ENCODE data around the gene FHDC1.

The FHDC1 gene

DNA sequence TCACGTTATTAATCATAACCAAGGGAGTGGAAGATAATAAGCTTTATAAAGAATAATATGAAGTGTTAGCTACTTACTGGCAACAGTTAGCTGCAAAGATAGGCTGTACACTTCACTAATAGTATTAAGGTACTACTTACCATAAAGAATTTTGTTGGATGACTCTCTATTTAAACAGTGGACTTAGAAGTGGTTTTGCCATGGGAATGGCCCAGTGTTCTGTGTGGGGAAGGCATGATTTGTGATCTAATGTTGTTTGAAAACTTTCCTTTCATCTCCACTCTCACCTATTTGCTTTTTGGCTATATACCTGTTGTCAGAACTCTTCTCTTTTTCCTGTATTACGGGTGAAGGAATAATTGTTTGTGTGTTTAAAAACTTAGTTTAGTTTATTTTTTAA, 23.0 kb downstream of the FHDC1 start:
- no peak for DNase-seq

DNA sequence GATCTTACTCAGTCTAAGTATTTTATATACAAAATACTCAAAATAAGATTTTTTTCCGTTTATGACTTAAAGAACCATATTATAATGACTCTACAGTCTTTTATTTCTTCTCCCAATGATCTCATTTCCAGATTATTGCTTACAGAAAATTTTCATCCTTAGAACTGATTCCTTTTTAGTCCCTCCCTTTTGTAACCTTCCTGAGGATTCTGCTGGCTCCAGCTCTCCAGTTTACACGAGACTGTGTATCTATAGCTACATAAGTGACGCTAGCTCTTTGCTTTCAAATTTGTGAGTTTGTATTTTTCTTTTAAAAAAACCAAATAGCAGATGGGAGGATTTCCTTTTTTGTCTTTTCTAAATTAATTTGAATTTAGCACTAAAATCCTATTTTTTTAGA, 24.0 kb downstream of the FHDC1 start:
- no peak for DNase-seq

DNA sequence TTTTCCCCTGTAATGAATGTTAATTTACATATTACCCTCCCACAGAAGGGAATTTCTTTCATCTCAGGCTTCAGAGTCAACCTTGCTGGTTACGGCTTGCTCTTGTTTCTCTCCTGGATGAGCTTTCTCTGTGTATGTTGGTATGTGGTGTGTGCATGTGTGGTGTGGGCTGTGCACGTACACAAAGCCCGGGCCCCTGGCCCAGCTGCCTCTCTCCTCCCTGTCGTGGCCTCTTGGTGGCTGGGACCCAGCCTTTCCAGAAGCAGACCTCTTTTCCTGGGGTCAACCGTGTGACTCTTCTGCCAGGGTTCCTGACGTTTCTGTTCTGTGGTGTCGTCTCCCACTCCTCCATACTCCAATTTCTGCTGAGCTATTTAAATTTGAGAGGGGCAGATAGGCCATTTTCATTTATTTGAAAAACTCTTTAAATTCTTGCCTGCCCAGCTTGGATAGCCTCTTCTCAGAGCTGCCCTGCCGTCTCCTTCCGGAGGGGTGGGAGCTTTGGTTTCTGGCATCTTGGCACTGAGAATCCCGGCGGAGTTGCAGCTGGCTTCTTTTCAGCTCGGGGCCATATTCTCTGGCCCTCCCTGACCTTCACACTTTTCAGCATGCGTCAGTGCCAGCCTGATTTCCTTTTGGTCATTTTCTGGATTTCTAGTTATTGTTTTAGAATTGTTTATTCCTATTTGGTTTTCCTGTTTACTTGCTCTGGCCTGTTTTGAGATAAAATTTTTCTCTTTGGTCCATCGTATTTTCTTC, 25.1 kb downstream of the FHDC1 start:
- DNase-seq: no peak

DNA sequence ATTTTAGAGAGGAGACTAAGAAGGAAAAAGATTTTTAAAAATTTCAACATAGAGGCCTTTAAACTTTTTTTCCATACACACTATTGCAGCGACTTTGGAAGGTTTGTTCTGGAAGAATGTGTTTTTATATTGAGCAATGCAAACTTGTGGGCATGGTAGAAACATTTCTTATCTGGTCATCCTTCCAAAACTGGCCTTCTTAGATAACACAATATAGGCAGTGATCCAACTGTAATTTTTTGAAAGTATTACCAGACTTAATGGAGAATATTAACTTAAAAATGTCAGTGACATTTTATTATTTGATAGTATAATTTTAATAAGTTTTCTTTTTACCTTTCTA, 25.6 kb downstream of the FHDC1 start:
- DNase-seq: no peak

DNA sequence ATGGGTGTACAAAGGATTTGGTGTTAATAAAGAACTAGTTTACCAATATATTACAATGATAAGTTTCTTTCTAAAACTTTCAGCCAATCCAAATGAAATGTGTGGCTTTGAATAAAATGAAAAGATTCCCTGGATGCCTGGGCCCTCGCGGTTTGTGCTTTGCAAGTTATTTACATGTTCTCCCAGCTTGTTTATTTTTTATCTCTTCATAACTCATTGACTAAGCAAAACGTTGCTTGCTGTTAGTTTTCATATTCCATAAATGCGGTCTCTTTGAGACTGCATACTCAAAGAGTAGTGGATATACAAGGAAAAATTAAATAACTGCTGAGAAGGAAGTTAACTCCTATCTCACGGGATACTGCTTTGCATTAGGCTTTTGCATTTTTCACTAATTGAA, 26.0 kb downstream of the FHDC1 start:
- no peak for DNase-seq

DNA sequence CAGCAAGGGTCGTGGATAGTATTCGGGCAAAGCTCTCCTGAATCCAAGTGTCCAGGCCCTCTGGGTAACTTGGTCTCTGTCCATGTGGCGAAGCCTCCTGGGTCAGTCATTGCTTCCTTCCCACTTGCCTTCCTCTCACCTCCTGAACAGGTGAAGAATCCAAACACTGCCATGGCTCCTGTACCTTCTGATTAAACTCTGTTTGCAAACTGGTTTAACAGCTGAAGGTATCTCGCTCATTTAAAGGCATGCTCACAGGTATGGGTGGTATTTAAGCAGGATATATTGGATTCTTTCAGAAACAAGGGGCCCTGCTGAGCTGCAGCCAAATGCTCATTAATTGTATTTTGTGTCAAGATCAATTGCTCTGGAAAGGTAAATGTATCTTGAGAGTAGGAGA, 28.2 kb downstream of the FHDC1 start:
- DNase-seq: no peak

DNA sequence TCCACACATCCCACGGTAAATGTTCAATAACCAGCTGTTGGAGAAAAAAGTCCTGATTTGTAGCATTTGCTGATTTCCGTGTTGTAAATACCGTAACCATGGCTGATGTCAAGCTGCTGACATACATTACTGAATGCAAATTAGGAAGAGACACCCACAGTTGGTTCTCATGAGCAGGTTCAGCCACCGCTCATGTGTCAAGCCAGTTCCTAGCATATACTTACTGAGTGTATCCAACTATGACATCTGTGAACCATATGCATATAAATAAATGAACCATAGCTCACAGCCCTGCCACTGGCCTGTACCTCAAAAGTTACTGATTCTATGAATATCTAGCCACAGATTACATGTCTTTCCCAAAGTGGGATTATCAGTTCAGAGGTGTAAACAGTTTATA, 29.5 kb downstream of the FHDC1 start:
- DNase-seq: no peak

DNA sequence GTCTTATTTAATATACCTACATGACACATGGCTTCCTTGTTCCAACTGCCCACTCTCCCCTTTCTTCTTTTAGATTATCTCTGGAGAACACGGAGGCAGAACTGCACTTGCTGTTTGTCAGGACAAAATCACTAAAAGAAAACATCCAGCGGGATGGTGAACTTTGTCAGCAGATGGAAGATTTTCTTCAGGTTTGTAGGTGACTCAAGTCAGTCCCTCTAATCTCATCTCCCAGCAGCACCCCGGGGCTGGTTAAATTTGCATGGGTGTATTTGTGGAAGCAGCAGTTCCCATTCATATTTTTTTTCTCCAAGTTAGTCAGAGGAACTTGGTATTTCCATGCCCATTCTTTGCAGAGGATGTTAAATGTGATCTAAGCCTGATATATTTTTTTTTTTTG, 31.8 kb downstream of the FHDC1 start:
- DNase-seq: no peak

DNA sequence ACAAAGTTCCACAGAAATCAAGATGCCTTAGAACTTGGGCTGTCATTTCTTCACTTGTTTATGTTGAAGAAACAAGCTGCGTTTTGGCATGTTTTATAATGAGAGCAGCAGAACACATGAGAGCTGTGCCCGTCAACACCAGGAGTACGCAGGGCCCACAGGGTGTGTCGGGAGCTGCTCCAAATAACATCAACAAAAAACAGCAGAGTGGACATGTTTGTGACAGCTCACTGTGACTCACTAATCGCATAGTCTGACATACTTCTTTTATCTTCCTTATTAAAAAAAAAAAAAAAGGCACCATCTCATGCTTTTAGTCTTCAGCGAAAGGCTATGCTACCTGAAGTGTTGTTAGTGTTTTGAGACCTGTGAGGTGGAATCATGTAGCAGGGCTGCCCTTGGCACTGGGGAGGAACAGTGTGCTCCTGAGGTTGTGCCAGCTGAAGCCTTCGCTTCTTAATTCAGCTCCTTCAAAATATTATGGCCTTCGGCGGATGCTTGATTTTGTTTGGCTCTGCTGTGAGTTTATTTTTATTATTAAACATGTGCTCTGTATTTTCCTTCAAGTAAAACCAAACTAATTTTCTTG, 32.8 kb downstream of the FHDC1 start:
- DNase-seq: no peak

DNA sequence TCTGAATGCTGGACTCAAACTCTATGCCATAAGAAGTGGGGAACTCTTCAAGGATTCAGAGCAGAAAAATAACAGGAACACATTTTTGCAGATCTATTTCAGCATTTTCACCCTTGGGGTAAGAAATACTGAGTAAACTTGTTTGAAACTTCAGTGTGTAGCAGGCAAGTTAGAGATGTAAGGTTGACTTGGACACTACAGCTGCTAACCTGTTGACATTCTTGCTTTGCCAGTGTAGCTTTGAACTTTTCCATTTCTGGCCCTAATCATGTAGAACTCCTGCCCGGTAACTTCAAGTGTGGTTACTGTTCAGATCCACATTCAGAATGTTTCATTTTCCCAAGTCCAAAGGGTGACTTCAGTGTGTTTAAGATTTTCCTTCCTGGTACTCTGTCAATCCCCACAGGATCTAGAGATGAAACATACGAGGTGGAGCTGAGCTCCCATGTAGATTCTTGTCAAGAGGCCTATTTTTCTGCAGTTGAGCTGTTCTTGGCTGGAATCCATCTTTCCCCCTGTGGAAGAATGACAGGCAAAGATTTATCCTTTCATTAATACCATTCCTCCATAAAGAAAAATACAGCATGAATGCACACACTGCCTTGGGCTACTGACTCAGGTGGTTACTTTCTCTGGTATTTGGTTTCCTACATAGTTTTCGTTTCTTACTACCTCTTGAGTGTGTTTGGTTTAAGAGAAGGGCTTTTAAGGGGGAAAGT, 34.1 kb downstream of the FHDC1 start:
- DNase-seq: no peak

DNA sequence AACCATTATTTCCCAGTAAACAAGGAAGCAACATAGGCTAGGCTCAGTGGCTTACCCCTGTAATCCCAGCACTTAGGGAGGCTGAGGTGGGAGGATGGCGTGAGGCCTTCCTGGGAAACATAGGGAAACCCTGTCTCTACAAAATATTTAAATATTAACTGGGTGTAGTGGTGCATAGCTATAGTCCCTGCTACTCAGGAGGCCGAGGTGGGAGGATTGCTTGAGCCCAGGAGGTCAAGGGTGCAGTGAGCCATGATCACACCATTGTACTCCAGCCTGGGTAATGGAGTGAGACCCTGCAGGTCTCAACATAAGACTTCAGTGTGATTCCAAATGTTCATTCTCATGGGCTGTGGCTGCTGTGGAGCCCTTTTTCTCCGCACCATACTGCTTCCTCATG, 34.9 kb downstream of the FHDC1 start:
- DNase-seq: no peak

DNA sequence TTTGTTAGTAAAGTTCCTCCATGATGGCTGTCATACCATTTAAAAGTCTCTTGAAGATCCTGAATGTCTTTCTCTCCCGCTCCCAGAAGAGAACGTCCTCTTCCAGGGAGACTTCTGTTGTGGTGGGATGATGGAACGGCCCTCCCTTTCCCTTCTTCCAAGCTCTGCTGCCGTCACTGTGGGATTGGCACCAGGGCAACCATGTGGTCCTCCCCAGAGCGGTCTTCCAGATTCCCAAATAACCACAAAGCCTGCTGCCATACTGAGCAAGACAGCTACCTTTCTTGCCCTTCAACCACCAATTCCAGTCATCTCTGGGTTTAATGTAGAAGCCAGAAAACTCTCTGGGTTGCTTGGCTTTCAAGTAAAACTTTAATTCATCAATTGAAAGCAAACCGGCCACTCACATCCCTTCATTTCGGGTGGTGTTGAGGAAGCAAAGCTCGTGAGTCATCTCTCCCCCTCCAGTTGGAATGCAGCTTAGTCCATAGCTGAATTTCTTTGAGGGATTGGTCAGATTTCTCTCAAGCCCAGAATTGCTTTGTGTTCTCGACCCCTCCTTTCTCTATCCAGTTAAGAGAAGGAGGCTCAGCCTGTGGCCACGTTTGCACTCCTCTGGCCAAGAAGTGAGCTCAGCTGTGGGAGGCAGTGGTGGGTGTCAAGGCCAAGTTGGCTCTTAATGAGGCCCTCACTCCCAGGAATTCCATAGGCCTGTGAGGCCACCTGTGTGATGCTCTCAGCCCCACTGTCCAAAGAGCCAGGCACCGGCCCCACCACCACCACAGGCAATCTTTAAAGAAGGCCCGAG, 36.9 kb downstream of the FHDC1 start:
- DNase-seq: no peak

DNA sequence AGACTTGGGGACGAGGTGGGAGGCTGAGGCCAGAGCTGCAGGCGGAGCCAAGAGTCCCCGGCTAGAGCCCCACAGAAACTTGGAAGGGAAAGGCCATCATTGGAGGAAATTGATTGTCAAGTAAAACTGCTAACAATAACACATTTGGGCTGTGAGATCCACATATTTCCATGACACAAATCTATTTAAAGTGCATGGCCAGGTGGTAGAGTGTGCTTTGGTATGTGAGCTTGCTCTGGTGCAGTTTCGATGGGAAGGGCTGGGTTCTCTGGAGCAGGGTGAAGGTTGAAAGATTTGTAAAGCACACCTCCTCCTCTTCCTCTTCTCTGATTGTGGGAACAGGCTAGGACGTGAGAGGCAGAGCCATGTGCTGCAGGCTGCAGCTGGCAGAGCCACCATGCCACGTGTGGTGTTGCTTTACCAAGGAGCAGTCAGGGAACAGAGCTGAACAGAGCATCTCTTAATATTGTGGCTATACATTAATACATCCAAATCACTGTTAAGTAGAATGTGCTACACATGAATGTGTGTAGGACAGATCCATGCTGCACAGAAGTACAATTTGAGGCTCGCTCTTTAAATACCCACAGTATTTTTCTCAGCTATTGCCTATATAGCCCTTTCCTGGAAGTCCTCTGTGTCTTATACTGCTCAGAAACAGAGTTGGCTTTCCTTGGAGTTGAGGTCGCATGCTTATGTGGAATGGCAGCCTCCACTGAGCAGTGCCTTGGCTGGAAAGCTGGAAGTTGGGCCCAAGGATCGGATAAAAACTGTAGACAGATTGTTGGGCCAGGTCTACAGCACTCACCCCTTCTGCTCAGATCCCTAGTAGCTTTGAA, 37.7 kb downstream of the FHDC1 start:
- no peak for DNase-seq

DNA sequence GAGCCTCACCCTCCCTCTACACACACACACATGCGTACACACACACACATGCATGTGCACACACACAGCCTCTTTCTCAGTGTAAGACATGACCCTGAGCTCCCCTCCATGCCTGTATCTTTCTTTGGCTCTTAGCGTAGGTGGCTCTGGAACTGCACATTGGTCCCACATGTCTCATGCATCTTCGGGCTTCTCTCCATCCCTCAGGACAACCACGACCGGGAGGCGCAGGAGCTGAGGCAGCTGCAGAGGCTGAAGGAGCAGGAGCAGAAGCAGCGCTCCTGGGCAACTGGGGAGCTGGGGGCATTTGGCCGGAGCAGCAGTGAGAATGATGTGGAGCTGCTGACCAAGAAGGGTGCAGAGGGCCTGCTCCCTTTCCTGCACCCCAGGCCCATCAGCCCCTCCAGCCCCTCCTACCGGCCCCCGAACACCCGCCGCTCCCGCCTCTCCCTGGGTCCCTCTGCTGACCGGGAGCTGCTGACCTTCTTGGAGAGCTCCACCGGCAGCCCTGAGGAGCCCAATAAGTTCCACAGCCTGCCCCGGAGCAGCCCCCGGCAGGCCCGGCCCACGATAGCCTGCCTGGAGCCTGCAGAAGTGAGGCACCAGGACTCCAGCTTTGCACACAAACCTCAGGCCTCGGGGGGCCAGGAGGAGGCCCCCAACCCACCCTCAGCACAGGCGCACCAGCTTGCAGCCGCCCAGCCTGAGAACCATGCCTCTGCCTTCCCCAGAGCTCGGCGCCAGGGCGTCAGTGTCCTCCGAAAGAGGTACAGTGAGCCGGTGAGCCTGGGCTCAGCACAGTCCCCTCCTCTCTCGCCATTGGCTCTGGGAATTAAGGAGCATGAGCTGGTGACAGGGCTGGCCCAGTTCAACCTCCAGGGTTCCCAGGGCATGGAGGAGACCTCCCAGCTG, 38.6 kb downstream of the FHDC1 start:
- DNase-seq: no peak

DNA sequence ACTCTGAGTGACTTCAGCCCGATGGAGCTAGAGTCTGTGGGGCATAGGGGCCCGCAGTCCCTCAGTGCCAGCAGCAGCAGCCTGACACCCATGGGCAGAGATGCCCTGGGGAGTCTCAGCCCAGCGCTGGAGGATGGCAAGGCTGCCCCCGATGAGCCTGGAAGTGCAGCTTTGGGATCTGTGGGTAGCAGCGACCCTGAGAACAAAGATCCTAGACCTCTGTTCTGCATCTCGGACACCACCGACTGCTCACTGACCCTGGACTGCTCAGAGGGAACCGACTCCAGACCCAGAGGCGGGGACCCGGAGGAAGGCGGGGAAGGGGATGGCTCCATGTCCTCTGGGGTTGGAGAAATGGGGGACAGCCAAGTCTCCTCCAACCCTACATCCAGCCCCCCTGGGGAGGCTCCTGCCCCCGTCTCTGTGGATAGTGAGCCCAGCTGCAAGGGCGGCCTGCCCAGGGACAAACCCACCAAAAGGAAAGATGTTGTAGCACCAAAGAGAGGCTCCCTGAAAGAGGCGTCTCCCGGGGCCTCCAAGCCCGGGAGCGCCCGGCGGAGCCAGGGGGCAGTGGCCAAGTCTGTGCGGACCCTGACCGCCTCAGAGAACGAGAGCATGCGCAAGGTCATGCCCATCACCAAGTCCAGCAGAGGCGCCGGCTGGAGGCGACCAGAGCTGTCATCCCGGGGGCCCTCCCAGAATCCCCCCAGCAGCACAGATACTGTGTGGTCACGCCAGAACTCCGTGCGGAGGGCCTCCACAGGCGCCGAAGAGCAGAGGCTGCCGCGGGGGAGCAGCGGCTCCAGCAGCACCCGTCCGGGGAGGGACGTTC, 39.5 kb downstream of the FHDC1 start:
- DNase-seq: no peak

DNA sequence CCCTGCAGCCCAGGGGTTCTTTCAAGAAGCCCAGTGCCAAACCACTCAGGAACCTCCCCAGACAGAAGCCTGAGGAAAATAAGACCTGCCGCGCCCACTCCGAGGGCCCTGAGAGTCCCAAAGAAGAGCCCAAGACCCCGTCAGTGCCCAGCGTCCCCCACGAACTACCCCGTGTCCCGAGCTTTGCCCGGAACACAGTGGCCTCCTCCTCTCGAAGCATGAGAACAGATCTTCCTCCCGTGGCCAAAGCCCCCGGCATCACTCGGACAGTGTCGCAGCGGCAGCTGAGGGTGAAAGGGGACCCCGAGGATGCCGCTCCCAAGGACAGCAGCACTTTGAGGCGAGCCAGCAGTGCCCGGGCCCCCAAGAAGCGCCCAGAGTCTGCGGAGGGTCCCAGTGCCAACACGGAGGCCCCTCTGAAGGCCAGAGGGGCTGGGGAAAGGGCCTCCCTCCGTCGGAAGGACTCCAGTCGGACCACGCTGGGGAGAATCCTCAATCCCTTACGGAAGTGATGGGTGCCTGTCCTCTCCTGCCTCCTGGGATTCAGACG, 40.2 kb downstream of the FHDC1 start:
- no peak for DNase-seq

DNA sequence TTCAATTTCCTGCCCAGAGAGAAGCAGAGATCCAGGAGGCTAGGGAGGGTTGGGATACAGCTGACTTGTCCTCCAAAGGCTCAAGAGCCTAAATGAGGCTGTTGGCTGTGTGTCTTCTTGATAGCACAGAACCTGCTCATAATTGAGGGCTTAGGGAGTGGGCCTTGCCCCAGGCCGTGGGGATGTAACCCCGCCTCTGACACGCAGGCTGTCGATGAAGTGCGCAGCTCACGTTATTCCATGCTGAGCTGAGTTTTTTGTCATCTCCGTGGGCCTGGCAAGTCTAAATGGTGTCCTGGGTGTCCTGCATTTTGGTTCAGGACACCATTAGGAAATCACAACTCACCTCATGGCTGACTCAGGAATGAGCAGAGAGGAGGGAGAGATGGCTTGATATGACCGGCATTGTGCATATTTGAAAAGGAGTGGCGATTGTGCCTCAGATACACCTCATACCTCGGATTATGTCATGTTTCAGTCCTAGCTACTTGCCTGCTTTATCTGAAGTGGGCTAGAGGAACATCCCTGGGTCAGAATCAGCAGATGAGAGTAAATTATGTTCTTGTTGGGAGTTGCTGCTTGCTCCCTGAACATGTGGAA, 43.7 kb downstream of the FHDC1 start:
- DNase-seq: no peak

DNA sequence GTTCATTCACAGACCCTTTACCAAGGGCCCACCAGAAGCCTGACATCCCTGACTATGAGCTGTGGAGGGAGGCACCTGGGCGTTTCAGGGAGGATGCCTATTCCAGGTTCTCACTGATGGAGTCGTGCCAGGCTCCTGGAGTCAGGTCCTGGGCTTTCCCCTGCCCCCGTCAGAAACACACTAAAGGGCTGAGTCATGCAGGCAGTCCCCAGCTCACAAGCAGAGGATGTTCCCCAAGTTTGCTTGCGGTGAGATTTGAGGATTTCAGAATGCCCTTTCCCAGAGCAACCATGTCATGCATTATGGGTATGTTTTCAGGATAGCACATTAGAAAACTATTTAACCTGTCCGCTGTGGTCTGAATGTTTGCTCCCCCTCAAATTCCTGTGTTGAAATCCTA, 45.2 kb downstream of the FHDC1 start:
- no peak for DNase-seq

DNA sequence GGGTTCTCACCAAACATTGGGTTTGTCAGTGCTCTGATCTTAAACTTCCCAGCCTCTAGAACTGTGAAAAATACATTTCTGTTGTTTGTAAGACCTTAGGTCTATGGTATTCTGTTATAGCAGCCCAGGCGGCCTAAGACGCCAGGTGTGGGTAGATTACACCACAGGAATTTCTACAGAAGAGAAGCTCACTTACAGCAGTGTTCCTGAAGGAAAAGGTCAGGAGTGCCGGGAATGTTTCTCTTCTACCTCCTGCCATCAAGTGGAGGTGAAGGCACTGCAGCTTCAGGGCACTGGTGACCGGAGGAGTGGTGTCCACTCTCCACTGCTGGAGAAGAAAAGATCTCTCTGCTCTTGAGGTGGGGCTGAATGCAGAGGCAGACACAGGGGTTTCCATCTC, 45.7 kb downstream of the FHDC1 start:
- no peak for DNase-seq

DNA sequence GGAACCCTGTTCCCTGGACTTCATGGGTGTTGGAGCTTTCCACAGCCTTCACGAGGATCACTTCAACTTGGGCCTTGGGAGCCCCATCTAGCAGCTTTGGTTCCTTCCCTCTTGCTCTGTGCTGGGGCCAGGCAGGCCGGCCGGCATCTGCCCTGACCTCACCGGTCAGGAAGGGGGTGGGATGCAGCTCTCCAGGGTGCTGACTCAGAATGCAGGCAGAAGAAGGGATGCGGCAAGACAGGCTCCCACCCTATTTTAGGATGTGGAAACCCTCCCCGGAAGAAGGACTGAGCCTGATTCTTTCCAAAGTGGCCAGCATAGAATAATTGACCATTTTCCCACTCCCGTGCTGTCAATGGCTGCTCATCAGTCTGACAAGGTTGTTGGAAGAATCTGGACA, 47.1 kb downstream of the FHDC1 start:
- DNase-seq: no peak
